CD4-positive, alpha-beta T cell (primary cell): Measurements from ENCODE around the gene ANXA6. TPM values are rescaled to one million over a fixed set of nuclear protein-coding genes. Genes with fewer than 3 reads are reported as not detected.

Experiments
- ATAC-seq: fragments of 200-7000 bp; cut with Tn5 transposase; one replicate; pipeline ENCODE4 v1.10.0; 2022; ENCODE audit warnings: mild to moderate bottlenecking; ENCODE audit not compliant: poor library complexity
- CTCF ChIA-PET: fragments of 350-600 bp; sonication (Branson Sonifier 250); formaldehyde crosslinking; loops from one replicate; lab custom pipeline; 2021; ENCODE audit warnings: antibody characterized with exemption, inconsistent platforms; lab: Charles Lee
- POLR2A ChIA-PET: fragments of 350-600 bp; sonication (Branson Sonifier 250); formaldehyde crosslinking; loops from one replicate; lab custom pipeline; 2021; ENCODE audit warnings: antibody characterized with exemption, inconsistent platforms; lab: Charles Lee
- DNase-seq, 14 experiments: peaks; one replicate each; pipeline ENCODE4 v3.0.0-alpha.2; 2013 to 2020; ENCODE audit warnings: mixed read lengths in 2 of 14
- H3K27ac ChIP-seq, 2 donors: one replicate each; pipeline versions ENCODE4 v1.5.1 to v1.7.0; 2013; ENCODE audit warnings: low read length in 2 of 2, low read depth in 1 of 2, mild to moderate bottlenecking in 1 of 2
- H3K27me3 ChIP-seq, 2 experiments: 1 replicate in 1 of 2; 2 replicates in 1 of 2; pipeline versions ENCODE4 v1.6.1 to v1.7.0; 2013; ENCODE audit warnings: low read length in 2 of 2, control low read depth in 1 of 2, mild to moderate bottlenecking in 1 of 2, moderate library complexity in 1 of 2; ENCODE audit not compliant: insufficient read depth in 2 of 2, control insufficient read depth in 1 of 2
- H3K36me3 ChIP-seq: one replicate; pipeline ENCODE4 v1.6.1; 2013; ENCODE audit warnings: low read length, control low read depth; ENCODE audit not compliant: insufficient read depth
- H3K4me1 ChIP-seq: one replicate; pipeline ENCODE4 v1.6.1; 2013; ENCODE audit warnings: low read length, control low read depth; ENCODE audit not compliant: insufficient read depth
- H3K4me3 ChIP-seq: one replicate; pipeline ENCODE4 v1.5.1; 2013; ENCODE audit warnings: mild to moderate bottlenecking, low read length, moderate library complexity
- H3K9me3 ChIP-seq, 2 experiments: 1 replicate in 1 of 2; 2 replicates in 1 of 2; pipeline versions ENCODE4 v1.6.1 to v1.7.0; 2013; ENCODE audit warnings: low read length in 2 of 2, mild to moderate bottlenecking in 2 of 2, control low read depth in 1 of 2, moderate library complexity in 1 of 2; ENCODE audit not compliant: control insufficient read depth in 1 of 2, insufficient read depth in 1 of 2
- H3K27ac Mint-ChIP-seq: one replicate; pipeline ENCODE4 v1.8.0; 2020; ENCODE audit warnings: mixed read lengths
- H3K27me3 Mint-ChIP-seq: one replicate; pipeline ENCODE4 v1.8.0; 2021; ENCODE audit warnings: mixed read lengths
- H3K36me3 Mint-ChIP-seq: one replicate; pipeline ENCODE4 v1.8.0; 2021; ENCODE audit warnings: low read depth, mixed read lengths
- H3K4me1 Mint-ChIP-seq: one replicate; pipeline ENCODE4 v1.8.0; 2021; ENCODE audit warnings: low read depth, mixed read lengths
- H3K4me3 Mint-ChIP-seq: one replicate; pipeline ENCODE4 v1.8.0; 2020; ENCODE audit warnings: mild to moderate bottlenecking, mixed read lengths
- H3K9me3 Mint-ChIP-seq: one replicate; pipeline ENCODE4 v1.8.0; 2020; ENCODE audit warnings: mixed read lengths
- CTCF ChIP-seq: fragments of 200-600 bp; IDR thresholded peaks from one replicate; pipeline ENCODE4 v1.8.0; 2022; ENCODE audit warnings: antibody characterized with exemption, mild to moderate bottlenecking
- intact Hi-C, 2 experiments: fragments of 100-400 bp; cut with DNase I in 1 of 2; cut with micrococcal nuclease in 1 of 2; formaldehyde crosslinking; loops; one replicate each; pipeline versions ENCODE4 v1.15.1 to v1.9.0; 2023 to 2025; cut with DNase I, micrococcal nuclease
- total RNA-seq, 174 experiments: library from RNA in 2 of 174; stranded (reverse) in 2 of 174; gene quantifications; one replicate each; pipeline ENCODE4 v1.2.3 and lab custom pipeline; 2021 to 2026

Gene ANXA6
- total RNA-seq, 2 experiments from 2014 or later = 108 to 130 TPM

DNA sequence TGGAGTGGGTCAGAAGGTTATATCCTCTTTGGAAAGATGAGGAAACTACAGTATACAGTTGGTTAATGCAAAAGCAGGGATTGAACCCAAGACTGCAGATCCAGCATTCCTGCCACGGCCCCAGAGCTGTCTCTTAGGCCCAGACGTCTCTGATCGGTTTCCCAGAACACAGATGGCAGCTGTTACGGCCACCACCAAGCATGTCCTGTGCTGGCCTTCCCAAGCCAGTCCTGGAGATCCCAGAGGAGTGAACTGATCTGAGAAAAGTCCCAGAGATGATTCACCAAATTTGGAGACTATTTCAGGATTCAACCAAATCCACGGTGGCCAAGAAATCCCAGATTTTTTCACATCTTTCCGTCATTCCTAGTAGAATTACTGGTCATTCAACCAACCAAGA lies 96.8 kb downstream of the ANXA6 start:
- Histone ChIP-seq H3K9me3 (no peaks in the 10 kb centered on the region), H3K4me3 (no peak overlapping the region), H3K36me3 (peaks cover 94% of the 10 kb centered on the region), H3K27me3 (no peaks in the 10 kb centered on the region), H3K4me1 (peaks cover 59% of the 10 kb centered on the region), H3K27ac (no peak overlapping the region)
- ATAC-seq (no peak), DNase-seq (no peak)
- Mint-ChIP-seq H3K27ac (peak overlapping the region; percentile 82), H3K9me3 (no peaks in the 10 kb centered on the region), H3K36me3 (peaks cover 93% of the 10 kb centered on the region), H3K4me3 (no peak overlapping the region), H3K27me3 (no peaks in the 10 kb centered on the region), H3K4me1 (peaks cover 37% of the 10 kb centered on the region)
- intact Hi-C loops = no loop called here
- POLR2A ChIA-PET = no interaction called here
- CTCF ChIA-PET = interaction anchor here (1.0 to 1.3 kb wide), 2 partner anchors 55 kb away, joined by 4 to 6 read pairs; no protein-coding TSS in a partner anchor
- no peak for TF ChIP-seq CTCF

DNA sequence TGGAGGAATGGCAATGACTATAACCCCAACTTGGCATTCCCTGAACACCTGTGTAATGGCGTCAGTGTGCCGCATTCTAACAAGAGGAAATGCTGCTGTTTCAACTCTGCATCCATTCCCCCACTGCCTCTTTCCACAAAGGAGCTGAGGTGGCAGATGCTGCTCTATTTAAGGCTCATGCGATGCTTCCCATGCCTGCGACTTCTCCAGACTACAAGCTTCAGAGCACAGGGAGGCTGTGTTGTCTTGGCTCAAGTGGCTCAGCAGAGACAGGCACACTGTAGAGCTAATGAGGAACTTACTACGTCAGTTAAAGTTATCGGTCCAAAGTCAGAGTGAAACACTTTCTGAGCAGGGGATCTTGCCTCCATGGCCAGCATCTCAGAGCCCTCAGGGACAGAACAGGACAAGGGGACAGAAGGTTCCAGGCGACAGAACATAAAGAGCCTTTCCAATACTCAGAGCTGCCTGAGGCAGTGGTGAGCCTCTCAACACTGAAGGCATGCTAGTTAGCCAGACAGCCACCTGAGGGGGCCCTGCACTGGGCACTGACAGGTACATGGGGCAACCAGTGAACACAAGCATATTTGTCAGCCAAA lies 98.6 kb downstream of the ANXA6 start:
- no peak for TF ChIP-seq CTCF
- Histone ChIP-seq H3K4me1 (peaks cover 51% of the 10 kb centered on the region), H3K36me3 (peaks cover 99% of the 10 kb centered on the region), H3K27me3 (no peaks in the 10 kb centered on the region), H3K27ac (no peak overlapping the region), H3K9me3 (no peaks in the 10 kb centered on the region), H3K4me3 (no peak overlapping the region)
- Mint-ChIP-seq H3K36me3 (peaks cover 96% of the 10 kb centered on the region), H3K9me3 (no peaks in the 10 kb centered on the region), H3K27me3 (no peaks in the 10 kb centered on the region), H3K4me3 (peak overlapping the region; percentile 43), H3K27ac (peak overlapping the region; percentile 82), H3K4me1 (peaks cover 34% of the 10 kb centered on the region)
- ChIA-PET POLR2A (no interaction called here), CTCF (interaction anchor here (0.9 to 1.0 kb wide), 2 partner anchors 11 to 57 kb away, joined by 3 to 6 read pairs; no protein-coding TSS in a partner anchor)
- DNase-seq (peak in 2 of 14 experiments; percentile 35 to 37), ATAC-seq (peak; percentile 28)
- intact Hi-C loops = no loop called here

DNA sequence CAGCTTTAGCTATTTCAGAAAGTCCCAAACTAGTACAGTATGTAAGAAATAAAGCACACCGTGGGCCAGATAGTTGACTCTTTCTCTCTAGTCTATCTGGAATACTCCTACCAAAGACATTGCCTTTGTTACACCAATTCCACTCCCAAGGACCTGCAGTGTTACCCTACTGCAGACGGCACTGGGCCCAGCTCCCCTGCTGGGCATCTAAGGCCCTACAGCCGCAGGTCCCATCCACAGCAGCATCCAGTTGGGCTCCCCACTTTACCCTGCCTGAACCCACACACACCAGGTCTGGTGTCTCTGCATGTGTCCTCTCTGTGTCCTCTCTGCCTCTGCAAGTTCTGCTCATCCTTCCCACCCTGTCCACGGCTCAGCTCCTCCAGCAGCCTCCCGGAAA lies 99.3 kb downstream of the ANXA6 start:
- DNase-seq = no peak
- Mint-ChIP-seq H3K27me3 (no peaks in the 10 kb centered on the region), H3K36me3 (peaks cover 99% of the 10 kb centered on the region), H3K9me3 (no peaks in the 10 kb centered on the region), H3K4me3 (no peak overlapping the region), H3K4me1 (peaks cover 34% of the 10 kb centered on the region), H3K27ac (peak overlapping the region; percentile 30)
- H3K27me3 ChIP-seq = no peaks in the 10 kb centered on the region
- peaks cover 99% of the 10 kb centered on the region for H3K36me3 ChIP-seq
- H3K4me1 ChIP-seq = peaks cover 45% of the 10 kb centered on the region
- ATAC-seq = no peak
- CTCF ChIA-PET = interaction anchor here (0.9 to 1.0 kb wide), 2 partner anchors 10 to 57 kb away, joined by 3 to 6 read pairs; no protein-coding TSS in a partner anchor
- POLR2A ChIA-PET = no interaction called here
- no peak overlapping the region for H3K27ac ChIP-seq
- H3K4me3 ChIP-seq = no peak overlapping the region
- intact Hi-C loops = no loop called here
- H3K9me3 ChIP-seq = no peaks in the 10 kb centered on the region
- TF ChIP-seq CTCF = no peak
